GM12878 (cell line): ENCODE measurements around the gene FGFR1OP2. TPM values are rescaled to one million over a fixed set of nuclear protein-coding genes. Genes with fewer than 3 reads are reported as not detected.
A peak's percentile ranks its signal among the peaks of the same experiment; 100 is the strongest.

Experiments
- BACH1 ChIP-seq: fragments of 450-650 bp; IDR thresholded peaks from 2 replicates; pipeline ENCODE4 v1.6.1; 2017; ENCODE audit warnings: mild to moderate bottlenecking, borderline replicate concordance
- CBX3 ChIP-seq: fragments of 200-600 bp; sonication (generic); IDR thresholded peaks from 2 replicates; pipeline ENCODE4 v1.6.1; 2016; ENCODE audit warnings: low read depth, borderline replicate concordance
- CHD2 ChIP-seq: IDR thresholded peaks from 2 replicates; pipeline ENCODE4 v1.6.1; 2011; ENCODE audit warnings: low read depth, low read length, improper control_type of control experiment, borderline replicate concordance
- HDAC2 ChIP-seq: fragments of 200-600 bp; sonication (generic); IDR thresholded peaks from 2 replicates; pipeline ENCODE4 v1.6.1; 2017
- HDAC6 ChIP-seq: fragments of 200-600 bp; sonication (generic); IDR thresholded peaks from one replicate; pipeline ENCODE4 v1.8.0; 2017; ENCODE audit warnings: antibody characterized with exemption; ENCODE audit not compliant: unreplicated experiment
- JUND ChIP-seq: IDR thresholded peaks from 2 replicates; pipeline ENCODE4 v1.6.1; 2012; ENCODE audit warnings: low read depth, mild to moderate bottlenecking, low read length, improper control_type of control experiment, moderate library complexity
- MEF2B ChIP-seq: fragments of 450-650 bp; IDR thresholded peaks from 2 replicates; pipeline ENCODE4 v1.6.1; 2018; ENCODE audit warnings: mild to moderate bottlenecking, moderate library complexity; ENCODE audit not compliant: partially characterized antibody, poor library complexity, severe bottlenecking
- NFYA ChIP-seq: IDR thresholded peaks from 2 replicates; pipeline ENCODE4 v1.6.1; 2011; ENCODE audit warnings: low read depth, mild to moderate bottlenecking, low read length, improper control_type of control experiment, borderline replicate concordance
- PML ChIP-seq: IDR thresholded peaks from 2 replicates; pipeline ENCODE4 v1.6.1; 2012; ENCODE audit warnings: low read length, inconsistent platforms
- RB1 ChIP-seq: fragments of 450-650 bp; formaldehyde crosslinking; IDR thresholded peaks from 2 replicates; pipeline ENCODE4 v1.6.1; 2017; ENCODE audit warnings: mild to moderate bottlenecking, borderline replicate concordance
- RBBP5 ChIP-seq: fragments of 200-600 bp; sonication (generic); conservative IDR thresholded peaks from 2 replicates; pipeline ENCODE4 v1.6.1; 2016
- SMARCA5 ChIP-seq: fragments of 450-650 bp; IDR thresholded peaks from 2 replicates; pipeline ENCODE4 v1.6.1; 2017; ENCODE audit warnings: mild to moderate bottlenecking
- SMC3 ChIP-seq: IDR thresholded peaks from 2 replicates; pipeline ENCODE4 v1.6.1; 2011; ENCODE audit warnings: low read length, improper control_type of control experiment, borderline replicate concordance
- polyA plus RNA-seq, 11 experiments: library from polyadenylated mRNA; depleted of rRNA in 4 of 11; unstranded in 6 of 11; stranded (reverse) in 5 of 11; fragments of >200 nt; fragmentation: Nextera tagmentation in 4 of 11; fragmentation: Illumina TruSeq in 1 of 11; extraction: Ambion mirVana in 4 of 11; extraction: Trizol in 1 of 11; gene quantifications; 1 replicate in 1 of 11; 2 replicates in 10 of 11; pipeline versions ENCODE4 v1.2.1 to v1.2.3, GENCODE V29; 2011 to 2016; ENCODE audit warnings: inconsistent platforms in 2 of 11, missing spikeins in 2 of 11, low read depth in 1 of 11
- total RNA-seq, 4 experiments: library from RNA; depleted of rRNA in 3 of 4; stranded (reverse); fragments of >200 nt in 3 of 4; fragmentation: Illumina TruSeq in 1 of 4; extraction: Trizol in 1 of 4; gene quantifications; 2 replicates each; pipeline versions ENCODE4 v1.2.1 to v1.2.3, GENCODE V29; 2013 to 2021
- TF ChIP-seq, protein P1 (sequence below): fragments of 150-350 bp; IDR thresholded peaks from 2 replicates; pipeline ENCODE4 v1.6.1; 2016; ENCODE audit warnings: low read depth, low read length
- TF ChIP-seq, protein P2 (sequence below): IDR thresholded peaks from 2 replicates; pipeline ENCODE4 v1.6.1; 2011; ENCODE audit warnings: low read depth, mild to moderate bottlenecking, low read length, moderate library complexity, borderline replicate concordance; ENCODE audit errors: extremely low read depth

The FGFR1OP2 gene
- total and polyA plus RNA-seq, 10 of the 15 experiments (the other 5 are each of a cell fraction or from before 2014, with no cell fraction given) = 28.5 to 59.1 (median 38.3) TPM

DNA sequence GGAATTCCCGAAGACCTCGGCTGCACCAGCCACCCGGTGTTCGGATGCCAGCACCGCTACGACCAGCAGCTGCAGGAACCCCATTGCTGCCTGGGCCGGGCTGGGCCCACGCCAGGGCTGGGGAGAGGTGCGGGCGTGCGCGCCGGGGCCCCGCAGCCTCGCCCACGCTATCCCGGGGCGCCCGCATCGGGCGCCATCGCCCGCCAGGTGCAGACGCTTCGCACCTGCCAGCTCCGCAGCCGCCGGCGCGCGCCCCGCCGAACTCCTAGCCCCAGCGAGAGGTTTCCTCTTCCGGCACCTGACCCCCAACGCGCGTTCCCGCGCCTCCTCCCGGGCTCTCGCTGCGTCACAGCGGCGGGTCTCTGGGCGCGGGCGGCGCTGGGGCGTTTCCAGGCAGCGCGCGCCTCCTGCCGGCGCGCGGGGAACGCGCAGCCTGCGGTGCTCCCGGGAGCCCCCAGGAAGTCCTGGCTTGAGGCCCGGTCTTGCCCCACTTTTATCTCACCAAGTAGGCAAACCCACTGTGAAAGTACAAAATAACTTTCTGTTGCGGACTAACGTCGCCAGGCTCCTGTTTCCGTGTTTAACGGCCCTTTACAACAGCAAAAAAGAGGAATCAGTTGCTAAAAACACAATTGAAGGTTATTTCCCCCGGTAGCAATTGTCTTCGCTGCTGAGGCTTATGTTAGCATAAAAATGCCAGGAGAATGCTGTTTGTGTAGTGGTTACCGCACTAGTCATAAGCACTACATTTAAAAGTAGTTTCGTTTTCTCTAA lies 76.0 kb downstream of the FGFR1OP2 start, which contains the start of gene TM7SF3 (continued):
- TF ChIP-seq, protein P1, sequence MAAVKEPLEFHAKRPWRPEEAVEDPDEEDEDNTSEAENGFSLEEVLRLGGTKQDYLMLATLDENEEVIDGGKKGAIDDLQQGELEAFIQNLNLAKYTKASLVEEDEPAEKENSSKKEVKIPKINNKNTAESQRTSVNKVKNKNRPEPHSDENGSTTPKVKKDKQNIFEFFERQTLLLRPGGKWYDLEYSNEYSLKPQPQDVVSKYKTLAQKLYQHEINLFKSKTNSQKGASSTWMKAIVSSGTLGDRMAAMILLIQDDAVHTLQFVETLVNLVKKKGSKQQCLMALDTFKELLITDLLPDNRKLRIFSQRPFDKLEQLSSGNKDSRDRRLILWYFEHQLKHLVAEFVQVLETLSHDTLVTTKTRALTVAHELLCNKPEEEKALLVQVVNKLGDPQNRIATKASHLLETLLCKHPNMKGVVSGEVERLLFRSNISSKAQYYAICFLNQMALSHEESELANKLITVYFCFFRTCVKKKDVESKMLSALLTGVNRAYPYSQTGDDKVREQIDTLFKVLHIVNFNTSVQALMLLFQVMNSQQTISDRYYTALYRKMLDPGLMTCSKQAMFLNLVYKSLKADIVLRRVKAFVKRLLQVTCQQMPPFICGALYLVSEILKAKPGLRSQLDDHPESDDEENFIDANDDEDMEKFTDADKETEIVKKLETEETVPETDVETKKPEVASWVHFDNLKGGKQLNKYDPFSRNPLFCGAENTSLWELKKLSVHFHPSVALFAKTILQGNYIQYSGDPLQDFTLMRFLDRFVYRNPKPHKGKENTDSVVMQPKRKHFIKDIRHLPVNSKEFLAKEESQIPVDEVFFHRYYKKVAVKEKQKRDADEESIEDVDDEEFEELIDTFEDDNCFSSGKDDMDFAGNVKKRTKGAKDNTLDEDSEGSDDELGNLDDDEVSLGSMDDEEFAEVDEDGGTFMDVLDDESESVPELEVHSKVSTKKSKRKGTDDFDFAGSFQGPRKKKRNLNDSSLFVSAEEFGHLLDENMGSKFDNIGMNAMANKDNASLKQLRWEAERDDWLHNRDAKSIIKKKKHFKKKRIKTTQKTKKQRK = no peak
- TF ChIP-seq SMC3 (peak; percentile 70), JUND (no peak), CHD2 (0 out of 2 replicates have a peak, but pooled peaks have one; percentile 52), SMARCA5 (peak; percentile 95), HDAC2 (0 out of 2 replicates have a peak, but pooled peaks have one; percentile 26), RBBP5 (peak; percentile 43), PML (peak; percentile 64; the same call in 1 of the 2 replicates), BACH1 (peak; percentile 76), NFYA (no peak), HDAC6 (no peak), RB1 (peak; percentile 90; the same call in 1 of the 2 replicates), MEF2B (peak; percentile 44), CBX3 (no peak)
- TF ChIP-seq, protein P2, sequence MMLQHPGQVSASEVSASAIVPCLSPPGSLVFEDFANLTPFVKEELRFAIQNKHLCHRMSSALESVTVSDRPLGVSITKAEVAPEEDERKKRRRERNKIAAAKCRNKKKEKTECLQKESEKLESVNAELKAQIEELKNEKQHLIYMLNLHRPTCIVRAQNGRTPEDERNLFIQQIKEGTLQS = no peak
